Esophagus muscularis mucosa (tissue), 4 donors: Measurements from ENCODE around the gene MACROH2A1. TPM values are rescaled to one million over a fixed set of nuclear protein-coding genes. Genes with fewer than 3 reads are reported as not detected.

Source experiments
- DNase-seq: peaks from one replicate; pipeline ENCODE4 v3.0.0-alpha.2; 2017; ENCODE audit errors: extremely low spot score
- H3K27ac ChIP-seq, 4 donors: fragments of 200-600 bp; sonication (generic); replicated peaks in 1 of 4; 1 replicate in 3 of 4; 2 replicates in 1 of 4; pipeline ENCODE4 v1.5.1; 2016 to 2019; ENCODE audit warnings: mild to moderate bottlenecking in 1 of 4
- H3K27me3 ChIP-seq, 4 donors: fragments of 200-600 bp; sonication (generic); one replicate each; pipeline versions ENCODE4 v1.5.1 to v1.6.0; 2016 to 2019
- H3K36me3 ChIP-seq, 4 donors: fragments of 200-600 bp; sonication (generic); one replicate each; pipeline ENCODE4 v1.5.1; 2016 to 2019
- H3K4me1 ChIP-seq, 4 donors: fragments of 200-600 bp; sonication (generic); one replicate each; pipeline ENCODE4 v1.5.1; 2016 to 2019
- H3K4me3 ChIP-seq, 4 donors: fragments of 200-600 bp; sonication (generic); 1 replicate in 2 of 4; 2 replicates in 2 of 4; pipeline ENCODE4 v1.5.1; 2016 to 2019; ENCODE audit warnings: mild to moderate bottlenecking in 4 of 4, moderate library complexity in 1 of 4
- H3K9me3 ChIP-seq, 4 donors: fragments of 200-600 bp; sonication (generic); 1 replicate in 3 of 4; 2 replicates in 1 of 4; pipeline ENCODE4 v1.5.1; 2016 to 2019
- CTCF ChIP-seq, 3 experiments: fragments of 200-600 bp in 2 of 3; fragments of 450-650 bp in 1 of 3; sonication (generic) in 2 of 3; IDR thresholded peaks; one replicate each; pipeline ENCODE4 v1.5.1; 2017 to 2019; ENCODE audit warnings: antibody characterized with exemption in 3 of 3, mild to moderate bottlenecking in 2 of 3, moderate library complexity in 1 of 3
- EP300 ChIP-seq: sonication (generic); formaldehyde crosslinking; IDR thresholded peaks from one replicate; pipeline ENCODE4 v1.6.1; 2017; ENCODE audit warnings: antibody characterized with exemption
- POLR2A ChIP-seq: fragments of 450-650 bp; IDR thresholded peaks from one replicate; pipeline ENCODE4 v1.6.1; 2017; ENCODE audit warnings: antibody characterized with exemption, moderate library complexity, mild to moderate bottlenecking, low read depth
- POLR2AphosphoS5 ChIP-seq, 2 donors: sonication (generic); formaldehyde crosslinking; IDR thresholded peaks; one replicate each; pipeline ENCODE4 v1.6.1; 2017; ENCODE audit warnings: antibody characterized with exemption in 2 of 2
- whole genome bisulfite sequencing: methylation state at CpG from one replicate; pipeline ENCODE4 v1.1.5; 2018; 5-methylcytosine and 5-hydroxymethylcytosine counted together
- intact Hi-C: fragments of 100-400 bp; cut with DNase I; formaldehyde crosslinking; loops from one replicate; pipeline ENCODE4 v1.15.1; 2023
- total RNA-seq, 4 donors: library from RNA; depleted of rRNA; stranded (reverse); fragments of >200 nt; gene quantifications; one replicate each; pipeline versions ENCODE4 v1.1.0 to v1.2.1, GENCODE V29; 2016

Gene MACROH2A1
- total RNA-seq, 4 donors from 2014 or later = 144 to 152 (median 149) TPM

GRCh38 chr5:135398160-135398854 is 724 bp downstream of the MACROH2A1 start:
- TF ChIP-seq EP300 = no peak
- TF ChIP-seq CTCF (IDR thresholded peaks at IDR 0.05) = no peak
- no peak for TF ChIP-seq POLR2AphosphoS5 (IDR thresholded peaks at IDR 0.05)
- no peak for TF ChIP-seq POLR2A
- intact Hi-C loops = loop anchor here (2.0 kb wide), 1 partner anchor 24 kb away; no protein-coding TSS in a partner anchor
- Histone ChIP-seq H3K4me3 (peak overlapping the region; percentile 85 to 95 (median 94)), H3K27ac (peak overlapping the region; percentile 90 to 93 (median 92)), H3K9me3 (no peaks in the 10 kb centered on the region), H3K4me1 (peaks cover 48 to 64% (median 59%) of the 10 kb centered on the region in 4 donors), H3K36me3 (no peaks in the 10 kb centered on the region), H3K27me3 (no peaks in the 10 kb centered on the region)
- 0% methylated on average over 17 of the region's 43 CpGs for WGBS
- DNase-seq = peak; percentile 90

- no peaks in the 10 kb centered on the region for H3K9me3 ChIP-seq
- no peaks in the 10 kb centered on the region for H3K27me3 ChIP-seq
- intact Hi-C loops = no loop called here
- H3K4me3 ChIP-seq = no peak overlapping the region
- no peak for DNase-seq
- H3K27ac ChIP-seq = no peak overlapping the region
- TF ChIP-seq EP300 (no peak), POLR2A (no peak), POLR2AphosphoS5 (IDR thresholded peaks at IDR 0.05) (no peak), CTCF (IDR thresholded peaks at IDR 0.05) (no peak)
- H3K4me1 ChIP-seq = peaks cover 54 to 75% (median 68%) of the 10 kb centered on the region in 4 donors
- WGBS = 83% methylated on average over 5 of the region's 5 CpGs
- peaks cover 0 to 8% (median 0%) of the 10 kb centered on the region in 4 donors for H3K36me3 ChIP-seq
These were observed 1.9 kb downstream of the MACROH2A1 start for GRCh38 chr5:135397084-135397483.

GRCh38 chr5:135396459-135397055 is 2.5 kb downstream of the MACROH2A1 start:
- H3K36me3 ChIP-seq = peaks cover 0 to 8% (median 0%) of the 10 kb centered on the region in 4 donors
- TF ChIP-seq CTCF (IDR thresholded peaks at IDR 0.05) (no peak), POLR2A (no peak), EP300 (no peak), POLR2AphosphoS5 (IDR thresholded peaks at IDR 0.05) (no peak)
- intact Hi-C loops = no loop called here
- no peak for DNase-seq
- H3K27me3 ChIP-seq = no peaks in the 10 kb centered on the region
- peaks cover 60 to 80% (median 73%) of the 10 kb centered on the region in 4 donors for H3K4me1 ChIP-seq
- no peak overlapping the region for H3K4me3 ChIP-seq
- WGBS = 79% methylated on average over 4 of the region's 4 CpGs
- H3K27ac ChIP-seq = peak overlapping the region in 1 of 4 donors; percentile 12
- H3K9me3 ChIP-seq = no peaks in the 10 kb centered on the region

DNA sequence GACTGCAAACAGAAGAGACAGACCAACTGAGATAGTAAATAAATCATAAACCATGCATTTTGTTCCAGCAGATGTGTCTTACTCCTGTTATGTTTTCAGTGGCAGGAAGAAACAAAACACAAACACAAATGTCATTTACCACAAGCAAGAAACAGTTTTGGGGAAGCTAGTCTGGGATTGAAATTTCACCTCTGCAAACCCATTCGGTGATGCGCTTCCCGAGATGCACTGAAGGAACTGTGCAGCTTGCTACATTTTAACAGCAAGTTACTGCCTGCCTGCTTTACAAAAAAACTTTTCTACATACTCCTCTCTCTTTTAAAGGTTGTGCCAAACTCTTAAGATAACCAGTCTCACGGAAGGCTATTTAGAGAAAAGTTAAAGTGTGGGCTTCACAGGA is 3.2 kb downstream of the MACROH2A1 start:
- no peak overlapping the region for H3K27ac ChIP-seq
- intact Hi-C loops = no loop called here
- WGBS = 62% methylated on average over 4 of the region's 4 CpGs
- TF ChIP-seq EP300 = no peak
- no peak for TF ChIP-seq CTCF (IDR thresholded peaks at IDR 0.05)
- no peak for TF ChIP-seq POLR2A
- TF ChIP-seq POLR2AphosphoS5 (IDR thresholded peaks at IDR 0.05) = no peak
- no peaks in the 10 kb centered on the region for H3K27me3 ChIP-seq
- H3K36me3 ChIP-seq = peaks cover 0 to 8% (median 0%) of the 10 kb centered on the region in 4 donors
- H3K4me1 ChIP-seq = peaks cover 66 to 87% (median 79%) of the 10 kb centered on the region in 4 donors
- DNase-seq = no peak
- no peak overlapping the region for H3K4me3 ChIP-seq
- H3K9me3 ChIP-seq = no peaks in the 10 kb centered on the region
